CD14-positive monocyte (primary cell): ENCODE data around the gene MSANTD1. TPM values are rescaled to one million over a fixed set of nuclear protein-coding genes. Genes with fewer than 3 reads are reported as not detected.

Experiments
- DNase-seq, 3 donors: peaks; one replicate each; pipeline ENCODE4 v3.0.0-alpha.2; 2011 to 2022
- H2AFZ ChIP-seq: 2 replicates; pipeline ENCODE4 v1.6.0; 2012; ENCODE audit warnings: mild to moderate bottlenecking, low read depth, low read length, inconsistent platforms; ENCODE audit not compliant: insufficient read depth, poor library complexity, severe bottlenecking
- H3K27ac ChIP-seq, 2 donors: 1 replicate in 1 of 2; 2 replicates in 1 of 2; pipeline ENCODE4 v1.5.1; 2012 to 2013; ENCODE audit warnings: low read length in 2 of 2, control low read depth in 1 of 2, inconsistent platforms in 1 of 2, low read depth in 1 of 2, mild to moderate bottlenecking in 1 of 2
- H3K27me3 ChIP-seq, 2 donors: one replicate each; pipeline versions ENCODE4 v1.6.0 to v1.6.1; 2011 to 2013; ENCODE audit warnings: low read length in 2 of 2; ENCODE audit not compliant: control insufficient read depth in 2 of 2, insufficient read depth in 2 of 2
- H3K36me3 ChIP-seq, 2 donors: replicated peaks in 1 of 2; 1 replicate in 1 of 2; 2 replicates in 1 of 2; pipeline versions ENCODE4 v1.5.1 to v1.6.1; 2012 to 2013; ENCODE audit warnings: low read length in 2 of 2, control low read depth in 1 of 2, inconsistent platforms in 1 of 2, mild to moderate bottlenecking in 1 of 2; ENCODE audit not compliant: insufficient read depth in 2 of 2, control insufficient read depth in 1 of 2
- H3K4me1 ChIP-seq, 2 donors: 1 replicate in 1 of 2; 2 replicates in 1 of 2; pipeline versions ENCODE4 v1.5.1 to v1.6.1; 2012 to 2013; ENCODE audit warnings: low read length in 2 of 2, control low read depth in 1 of 2, inconsistent platforms in 1 of 2, mild to moderate bottlenecking in 1 of 2, moderate library complexity in 1 of 2; ENCODE audit not compliant: insufficient read depth in 2 of 2, control insufficient read depth in 1 of 2
- H3K4me2 ChIP-seq: replicated peaks from 2 replicates; pipeline ENCODE3; 2012; ENCODE audit warnings: low read length, moderate library complexity, mild to moderate bottlenecking; ENCODE audit not compliant: poor library complexity, severe bottlenecking; ENCODE audit errors: extremely low read depth
- H3K4me3 ChIP-seq, 3 experiments: fragments of 200-600 bp in 1 of 3; sonication (generic) in 1 of 3; replicated peaks in 1 of 3; 1 replicate in 2 of 3; 2 replicates in 1 of 3; pipeline ENCODE4 v1.5.1; 2011 to 2013; ENCODE audit warnings: low read length in 3 of 3, mild to moderate bottlenecking in 3 of 3, control low read depth in 2 of 3, low read depth in 2 of 3, inconsistent platforms in 1 of 3, moderate library complexity in 1 of 3
- H3K79me2 ChIP-seq: 2 replicates; pipeline ENCODE4 v1.6.0; 2012; ENCODE audit warnings: mild to moderate bottlenecking, control low read depth, inconsistent platforms, low read length, moderate library complexity; ENCODE audit not compliant: insufficient read depth
- H3K9ac ChIP-seq: 2 replicates; pipeline ENCODE4 v1.6.0; 2017; ENCODE audit warnings: low read length, mild to moderate bottlenecking; ENCODE audit not compliant: insufficient read depth, poor library complexity, severe bottlenecking
- H3K9me3 ChIP-seq, 2 donors: replicated peaks in 1 of 2; 1 replicate in 1 of 2; 2 replicates in 1 of 2; pipeline versions ENCODE4 v1.5.1 to v1.6.1; 2012 to 2013; ENCODE audit warnings: low read length in 2 of 2, control low read depth in 1 of 2; ENCODE audit not compliant: control insufficient read depth in 1 of 2, insufficient read depth in 1 of 2
- H4K20me1 ChIP-seq: 2 replicates; pipeline ENCODE4 v1.6.0; 2012; ENCODE audit warnings: mild to moderate bottlenecking, low read length, control low read depth, moderate library complexity; ENCODE audit not compliant: insufficient read depth
- H3K27ac Mint-ChIP-seq, 7 donors: one replicate each; pipeline ENCODE4 v1.8.0; 2020; ENCODE audit warnings: mild to moderate bottlenecking in 7 of 7, mixed read lengths in 7 of 7, moderate library complexity in 6 of 7, inconsistent platforms in 2 of 7
- H3K27me3 Mint-ChIP-seq, 3 donors: one replicate each; pipeline ENCODE4 v1.8.0; 2021 to 2022; ENCODE audit warnings: low read depth in 3 of 3, mild to moderate bottlenecking in 3 of 3, mixed read lengths in 3 of 3, moderate library complexity in 3 of 3, inconsistent platforms in 1 of 3
- H3K36me3 Mint-ChIP-seq, 2 donors: one replicate each; pipeline ENCODE4 v1.8.0; 2020; ENCODE audit warnings: mixed read lengths in 2 of 2, inconsistent platforms in 1 of 2, mild to moderate bottlenecking in 1 of 2
- H3K4me1 Mint-ChIP-seq: one replicate; pipeline ENCODE4 v1.8.0; 2020; ENCODE audit warnings: mild to moderate bottlenecking, mixed read lengths
- H3K4me3 Mint-ChIP-seq, 2 donors: one replicate each; pipeline ENCODE4 v1.8.0; 2020; ENCODE audit warnings: mild to moderate bottlenecking in 2 of 2, mixed read lengths in 2 of 2, moderate library complexity in 1 of 2
- H3K9me3 Mint-ChIP-seq, 7 donors: one replicate each; pipeline ENCODE4 v1.8.0; 2020 to 2022; ENCODE audit warnings: mixed read lengths in 7 of 7, mild to moderate bottlenecking in 6 of 7, moderate library complexity in 6 of 7, inconsistent platforms in 2 of 7
- WGBS: methylation state at CpG from one replicate; pipeline ENCODE4 v1.1.5; 2013; ENCODE audit warnings: missing lambda C conversion rate; ENCODE audit not compliant: insufficient coverage; 5-methylcytosine and 5-hydroxymethylcytosine counted together
- intact Hi-C, 2 donors: fragments of 100-400 bp; cut with micrococcal nuclease; formaldehyde crosslinking; loops; one replicate each; pipeline versions ENCODE4 v1.15.0 to v1.15.1; 2023
- polyA plus RNA-seq, 3 donors: library from polyadenylated mRNA; depleted of rRNA in 1 of 3; unstranded in 2 of 3; stranded (reverse) in 1 of 3; fragments of 300-500 nt in 2 of 3; fragments of >200 nt in 1 of 3; fragmentation: Illumina TruSeq in 2 of 3; gene quantifications; 1 replicate in 2 of 3; 2 replicates in 1 of 3; pipeline ENCODE4 v1.2.3, GENCODE V29; 2012 to 2021
- TF ChIP-seq, protein P1 (sequence below): fragments of 200-600 bp; IDR thresholded peaks from one replicate; pipeline ENCODE4 v1.8.0; 2022; ENCODE audit warnings: antibody characterized with exemption, mild to moderate bottlenecking

MSANTD1 gene
- polyA plus RNA-seq, 3 donors, result 0.52 TPM; not detected in 2

DNA sequence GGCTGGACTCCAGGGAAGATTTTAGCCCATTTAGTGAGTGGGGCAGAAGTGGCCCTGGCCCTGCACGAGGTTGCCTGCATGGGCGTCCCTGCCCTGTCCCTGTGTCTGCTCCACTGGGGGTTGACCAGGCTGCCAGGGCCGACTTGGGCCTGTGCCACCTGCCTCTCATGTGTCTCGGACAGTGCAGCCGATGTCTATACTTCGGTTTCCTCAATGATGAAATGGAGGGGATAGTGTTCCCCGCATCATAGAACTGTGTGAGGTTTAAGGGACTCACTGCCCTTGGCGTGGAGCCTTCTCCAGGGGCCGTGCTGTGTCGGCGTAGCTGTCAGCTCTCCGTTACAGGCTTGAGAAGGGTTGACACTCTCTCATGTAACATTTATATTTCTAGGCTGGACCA is 27.0 kb upstream of the MSANTD1 start:
- Histone ChIP-seq H3K4me3 (no peak overlapping the region), H4K20me1 (no peaks in the 10 kb centered on the region), H3K27ac (no peak overlapping the region), H3K4me2 (no peak overlapping the region), H3K4me1 (peaks cover 44 to 45% of the 10 kb centered on the region in 2 donors), H3K27me3 (no peaks in the 10 kb centered on the region), H3K36me3 (peaks cover 52 to 66% of the 10 kb centered on the region in 2 donors), H3K9ac (no peak overlapping the region), H3K9me3 (no peaks in the 10 kb centered on the region), H2AFZ (no peak overlapping the region), H3K79me2 (peaks cover 4% of the 10 kb centered on the region)
- Mint-ChIP-seq H3K36me3 (peaks cover 74 to 79% of the 10 kb centered on the region in 2 donors), H3K9me3 (peaks cover 0 to 2% (median 0%) of the 10 kb centered on the region in 7 donors), H3K27ac (peak overlapping the region in 2 of 7 donors; percentile 13 to 37), H3K27me3 (peaks cover 0 to 4% (median 2%) of the 10 kb centered on the region in 3 donors), H3K4me1 (peaks cover 47% of the 10 kb centered on the region), H3K4me3 (no peak overlapping the region)
- DNase-seq, result no peak
- TF ChIP-seq, protein P1, sequence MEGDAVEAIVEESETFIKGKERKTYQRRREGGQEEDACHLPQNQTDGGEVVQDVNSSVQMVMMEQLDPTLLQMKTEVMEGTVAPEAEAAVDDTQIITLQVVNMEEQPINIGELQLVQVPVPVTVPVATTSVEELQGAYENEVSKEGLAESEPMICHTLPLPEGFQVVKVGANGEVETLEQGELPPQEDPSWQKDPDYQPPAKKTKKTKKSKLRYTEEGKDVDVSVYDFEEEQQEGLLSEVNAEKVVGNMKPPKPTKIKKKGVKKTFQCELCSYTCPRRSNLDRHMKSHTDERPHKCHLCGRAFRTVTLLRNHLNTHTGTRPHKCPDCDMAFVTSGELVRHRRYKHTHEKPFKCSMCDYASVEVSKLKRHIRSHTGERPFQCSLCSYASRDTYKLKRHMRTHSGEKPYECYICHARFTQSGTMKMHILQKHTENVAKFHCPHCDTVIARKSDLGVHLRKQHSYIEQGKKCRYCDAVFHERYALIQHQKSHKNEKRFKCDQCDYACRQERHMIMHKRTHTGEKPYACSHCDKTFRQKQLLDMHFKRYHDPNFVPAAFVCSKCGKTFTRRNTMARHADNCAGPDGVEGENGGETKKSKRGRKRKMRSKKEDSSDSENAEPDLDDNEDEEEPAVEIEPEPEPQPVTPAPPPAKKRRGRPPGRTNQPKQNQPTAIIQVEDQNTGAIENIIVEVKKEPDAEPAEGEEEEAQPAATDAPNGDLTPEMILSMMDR, result no peak
- WGBS, result 96% methylated on average over 11 of the region's 12 CpGs
- intact Hi-C loops, result no loop called here

DNA sequence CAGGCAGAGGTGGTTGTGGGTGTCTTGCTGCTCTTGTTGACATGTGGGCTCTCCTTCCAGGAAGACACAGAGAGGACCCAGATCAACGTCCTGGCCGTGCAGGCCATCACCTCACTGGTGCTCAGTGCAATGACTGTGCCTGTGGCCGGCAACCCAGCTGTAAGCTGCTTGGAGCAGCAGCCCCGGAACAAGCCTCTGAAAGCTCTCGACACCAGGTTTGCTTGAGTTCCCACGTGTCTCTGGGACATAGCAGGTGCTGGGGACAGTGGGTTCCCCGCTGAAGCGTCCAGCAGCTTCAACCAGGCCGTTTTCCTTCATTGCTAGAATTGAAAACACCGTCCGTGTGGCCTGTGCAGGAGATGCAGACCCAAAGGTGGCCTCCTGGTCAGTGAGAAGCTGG is 25.6 kb upstream of the MSANTD1 start:
- Mint-ChIP-seq H3K4me1 (peaks cover 51% of the 10 kb centered on the region), H3K9me3 (peaks cover 0 to 2% (median 0%) of the 10 kb centered on the region in 7 donors), H3K27ac (peak overlapping the region; percentile 86 to 99 (median 99)), H3K27me3 (peaks cover 0 to 4% (median 2%) of the 10 kb centered on the region in 3 donors), H3K36me3 (peaks cover 62 to 72% of the 10 kb centered on the region in 2 donors), H3K4me3 (no peak overlapping the region)
- H4K20me1 ChIP-seq, result no peaks in the 10 kb centered on the region
- H3K4me3 ChIP-seq, result no peak overlapping the region
- H3K27me3 ChIP-seq, result no peaks in the 10 kb centered on the region
- H3K4me1 ChIP-seq, result peaks cover 50 to 52% of the 10 kb centered on the region in 2 donors
- peak overlapping the region; percentile 99 to 100 for H3K27ac ChIP-seq
- intact Hi-C loops, result no loop called here
- no peaks in the 10 kb centered on the region for H3K9me3 ChIP-seq
- WGBS, result 98% methylated on average over 11 of the region's 11 CpGs
- TF ChIP-seq, protein P1, result no peak
- H3K36me3 ChIP-seq, result peaks cover 46 to 58% of the 10 kb centered on the region in 2 donors
- H3K9ac ChIP-seq, result peak overlapping the region; percentile 87
- DNase-seq, result no peak
- H2AFZ ChIP-seq, result no peak overlapping the region
- H3K79me2 ChIP-seq, result peaks cover 4% of the 10 kb centered on the region
- H3K4me2 ChIP-seq, result no peak overlapping the region
